OCI-M2 (cell line): ENCODE results near the gene CCDC134.

Source experiments
- DNase-seq: peaks from one replicate; lab custom pipeline; 2025; ENCODE audit not compliant: unreplicated experiment; lab: John Stamatoyannopoulos, UW

CCDC134 gene

GRCh38 chr22:41782751-41783150, 17.7 kb upstream of the CCDC134 start:
- DNase-seq = no peak

GRCh38 chr22:41787331-41787730, 13.1 kb upstream of the CCDC134 start:
- DNase-seq = no peak

GRCh38 chr22:41793871-41794270, 6.6 kb upstream of the CCDC134 start:
- no peak for DNase-seq

- no peak for DNase-seq
Observed at GRCh38 chr22:41798736-41799135, 1.7 kb upstream of the CCDC134 start.

GRCh38 chr22:41799486-41800347, 762 bp upstream of the CCDC134 start:
- DNase-seq = no peak

GRCh38 chr22:41801147-41801819, 804 bp downstream of the CCDC134 start:
- no peak for DNase-seq

- DNase-seq = no peak
Observed at GRCh38 chr22:41801886-41802285, 1.4 kb downstream of the CCDC134 start.

- DNase-seq = no peak
Observed at GRCh38 chr22:41805639-41806038, 5.2 kb downstream of the CCDC134 start.

- DNase-seq = no peak
Observed at GRCh38 chr22:41808400-41808799, 7.9 kb downstream of the CCDC134 start.

GRCh38 chr22:41810022-41810421, 9.5 kb downstream of the CCDC134 start:
- no peak for DNase-seq

GRCh38 chr22:41812805-41813545, 12.5 kb downstream of the CCDC134 start:
- no peak for DNase-seq

- DNase-seq = no peak
Observed at GRCh38 chr22:41813726-41814410, 13.4 kb downstream of the CCDC134 start.

- no peak for DNase-seq
Observed at GRCh38 chr22:41815716-41816115, 15.2 kb downstream of the CCDC134 start.

- no peak for DNase-seq
Observed at GRCh38 chr22:41816241-41816640, 15.8 kb downstream of the CCDC134 start.

- DNase-seq = no peak
Observed at GRCh38 chr22:41816871-41817270, 16.4 kb downstream of the CCDC134 start.

- no peak for DNase-seq
Observed at GRCh38 chr22:41818011-41818410, 17.5 kb downstream of the CCDC134 start.

GRCh38 chr22:41818596-41818995, 18.1 kb downstream of the CCDC134 start:
- no peak for DNase-seq

- no peak for DNase-seq
Observed at GRCh38 chr22:41819257-41819656, 18.8 kb downstream of the CCDC134 start.

- DNase-seq = no peak
Observed at GRCh38 chr22:41820447-41820846, 20.0 kb downstream of the CCDC134 start.

GRCh38 chr22:41821471-41822316, 21.2 kb downstream of the CCDC134 start:
- DNase-seq = no peak
